HepG2 (cell line): ENCODE results near the gene CSTPP1. TPM values are rescaled to one million over a fixed set of nuclear protein-coding genes. Genes with fewer than 3 reads are reported as not detected.

Source experiments
- CC2D1A ChIP-seq: sonication (generic); formaldehyde crosslinking; IDR thresholded peaks from 2 replicates; pipeline ENCODE4 v1.8.1; 2023; ENCODE audit warnings: mild to moderate bottlenecking, missing genetic modification reagents
- MED8 ChIP-seq: sonication (generic); formaldehyde crosslinking; IDR thresholded peaks from 2 replicates; pipeline ENCODE4 v1.8.1; 2023; ENCODE audit warnings: mild to moderate bottlenecking, missing genetic modification reagents; ENCODE audit not compliant: insufficient replicate concordance
- MEF2D ChIP-seq: sonication (generic); formaldehyde crosslinking; IDR thresholded peaks from 2 replicates; pipeline ENCODE4 v1.5.1; 2020; ENCODE audit warnings: mild to moderate bottlenecking, missing genetic modification reagents
- NFE2L1 ChIP-seq: sonication (generic); formaldehyde crosslinking; IDR thresholded peaks from 2 replicates; pipeline ENCODE4 v1.4.0; 2020; ENCODE audit warnings: missing genetic modification reagents, mild to moderate bottlenecking, borderline replicate concordance
- PPARG ChIP-seq: conservative IDR thresholded peaks from 2 replicates; pipeline ENCODE4 v1.6.1; 2016; ENCODE audit warnings: missing biosample characterization, missing genetic modification reagents
- PREB ChIP-seq: sonication (generic); formaldehyde crosslinking; IDR thresholded peaks from 2 replicates; pipeline ENCODE4 v1.4.0; 2020; ENCODE audit warnings: missing genetic modification reagents
- RFX5 ChIP-seq: IDR thresholded peaks from 2 replicates; pipeline ENCODE4 v1.6.1; 2011; ENCODE audit warnings: low read depth, low read length, improper control_type of control experiment
- SAP130 ChIP-seq: IDR thresholded peaks from 2 replicates; pipeline ENCODE4 v1.6.1; 2016; ENCODE audit warnings: low read depth
- SP5 ChIP-seq: IDR thresholded peaks from 2 replicates; pipeline ENCODE4 v1.6.1; 2016; ENCODE audit warnings: low read depth, borderline replicate concordance
- TSC22D2 ChIP-seq: sonication (generic); formaldehyde crosslinking; IDR thresholded peaks from 2 replicates; pipeline ENCODE4 v1.5.1; 2020; ENCODE audit warnings: missing genetic modification reagents, mild to moderate bottlenecking, borderline replicate concordance
- ZBTB3 ChIP-seq: sonication (generic); formaldehyde crosslinking; IDR thresholded peaks from 2 replicates; pipeline ENCODE4 v1.4.0; 2020; ENCODE audit warnings: low read depth, mild to moderate bottlenecking, moderate library complexity, missing genetic modification reagents, borderline replicate concordance
- ZMYM2 ChIP-seq: sonication (generic); formaldehyde crosslinking; IDR thresholded peaks from 2 replicates; pipeline ENCODE4 v1.8.0; 2022; ENCODE audit warnings: mild to moderate bottlenecking, missing genetic modification reagents
- ZNF180 ChIP-seq: sonication (generic); formaldehyde crosslinking; IDR thresholded peaks from 2 replicates; pipeline ENCODE4 v1.4.0; 2020; ENCODE audit warnings: low read depth, missing genetic modification reagents, borderline replicate concordance
- ZNF224 ChIP-seq: sonication (generic); formaldehyde crosslinking; IDR thresholded peaks from 2 replicates; pipeline ENCODE4 v1.5.0; 2020; ENCODE audit warnings: mild to moderate bottlenecking, missing genetic modification reagents
- ZNF567 ChIP-seq: sonication (generic); formaldehyde crosslinking; IDR thresholded peaks from 2 replicates; pipeline ENCODE4 v1.8.1; 2023; ENCODE audit warnings: mild to moderate bottlenecking, missing genetic modification reagents, borderline replicate concordance
- ZNF720 ChIP-seq: sonication (generic); formaldehyde crosslinking; IDR thresholded peaks from 2 replicates; pipeline ENCODE4 v1.4.0; 2020; ENCODE audit warnings: missing genetic modification reagents
- ZSCAN21 ChIP-seq: sonication (generic); formaldehyde crosslinking; IDR thresholded peaks from 2 replicates; pipeline ENCODE4 v1.8.0; 2022; ENCODE audit warnings: mild to moderate bottlenecking, missing genetic modification reagents, moderate library complexity, borderline replicate concordance
- polyA plus RNA-seq, 8 experiments: library from polyadenylated mRNA; depleted of rRNA in 3 of 8; stranded (reverse) in 7 of 8; unstranded in 1 of 8; fragments of >200 nt; fragmentation: Illumina TruSeq in 4 of 8; extraction: Trizol in 4 of 8; gene quantifications; 2 replicates each; pipeline versions ENCODE4 v1.2.1 to v1.2.3, GENCODE V29; 2011 to 2016; ENCODE audit warnings: low read depth in 4 of 8, missing spikeins in 1 of 8, mixed read lengths in 1 of 8; ENCODE audit not compliant: insufficient read depth in 1 of 8
- total RNA-seq, 5 experiments: library from RNA; depleted of rRNA; stranded (reverse); fragments of >200 nt; fragmentation: Illumina TruSeq; extraction: Trizol; gene quantifications; 2 replicates each; pipeline ENCODE4 v1.2.3, GENCODE V29; 2016; ENCODE audit warnings: low read depth in 1 of 5
- TF ChIP-seq, protein P1 (sequence below): sonication (generic); formaldehyde crosslinking; IDR thresholded peaks from 2 replicates; pipeline ENCODE4 v1.5.0; 2020; ENCODE audit warnings: missing genetic modification reagents
- TF ChIP-seq, protein P2 (sequence below): sonication (generic); formaldehyde crosslinking; IDR thresholded peaks from 2 replicates; pipeline ENCODE4 v1.8.0; 2022; ENCODE audit warnings: missing genetic modification reagents, mild to moderate bottlenecking, moderate library complexity, borderline replicate concordance
- TF ChIP-seq, protein P3 (sequence below): sonication (generic); formaldehyde crosslinking; IDR thresholded peaks from 2 replicates; pipeline ENCODE4 v1.8.0; 2022; ENCODE audit warnings: mild to moderate bottlenecking, missing genetic modification reagents

Gene CSTPP1
- total and polyA plus RNA-seq, 2 of the 13 experiments (the other 11 are each of a cell fraction or from before 2014, with no cell fraction given): 12.3 to 14.6 TPM

DNA sequence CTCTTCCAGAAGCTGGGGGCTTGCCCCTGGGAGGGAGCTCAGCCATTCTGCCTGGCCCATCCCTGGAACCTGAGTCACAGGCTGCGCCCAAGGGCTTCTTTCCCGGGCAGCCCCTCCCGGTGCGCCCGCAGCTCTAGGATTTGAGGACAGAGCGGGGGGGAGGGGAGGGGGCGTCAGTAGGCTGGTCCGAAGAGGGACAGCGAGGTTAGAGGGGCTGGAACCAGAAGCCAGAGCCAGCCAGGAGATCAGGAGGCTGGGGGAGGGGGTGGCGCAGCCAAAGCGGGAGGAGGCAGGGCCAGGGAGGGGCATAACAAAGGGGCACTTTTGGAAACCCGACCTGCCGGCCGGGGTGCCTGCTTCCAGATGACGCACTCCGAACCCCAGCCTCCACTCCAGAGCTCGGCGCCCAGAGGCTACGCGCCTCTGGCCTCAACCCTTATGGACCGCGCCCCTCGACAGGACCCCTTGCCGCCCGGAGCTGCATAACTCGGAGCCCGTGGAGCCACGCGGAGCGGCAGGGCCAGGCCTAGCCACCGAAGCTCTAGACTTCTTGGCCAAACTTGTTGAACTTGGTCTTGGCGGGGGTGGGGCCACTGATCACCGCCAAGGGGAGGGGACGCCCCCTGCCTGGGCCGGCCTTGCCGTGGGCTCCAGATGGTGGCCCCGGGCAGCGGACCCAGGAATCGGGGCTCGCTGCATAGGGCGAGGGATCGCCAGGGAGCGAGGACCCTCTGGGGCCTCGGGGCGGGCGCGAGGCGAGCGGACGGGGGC is 248.9 kb downstream of the CSTPP1 start (continued):
- TF ChIP-seq TSC22D2 (peak; percentile 71; the same call in 1 of the 2 replicates), RFX5 (0 out of 2 replicates have a peak, but pooled peaks have one; percentile 13), ZSCAN21 (CRISPR knock-in tag) (no peak), PPARG (peak; percentile 18; the same call in 1 of the 2 replicates), ZNF180 (CRISPR knock-in tag) (no peak), MEF2D (CRISPR knock-in tag) (peak; percentile 76; the same call in 1 of the 2 replicates), ZNF224 (CRISPR knock-in tag) (0 out of 2 replicates have a peak, but pooled peaks have one; percentile 23), ZMYM2 (CRISPR knock-in tag) (no peak), SP5 (no peak; the same call in 1 of the 2 replicates), PREB (CRISPR knock-in tag) (no peak), ZBTB3 (CRISPR knock-in tag) (no peak), NFE2L1 (CRISPR knock-in tag) (no peak), MED8 (CRISPR knock-in tag) (no peak), ZNF567 (CRISPR knock-in tag) (no peak; the same call in 1 of the 2 replicates), ZNF720 (CRISPR knock-in tag) (no peak), SAP130 (CRISPR knock-in tag) (peak; percentile 36), CC2D1A (CRISPR knock-in tag) (no peak)
- TF ChIP-seq, protein P1, sequence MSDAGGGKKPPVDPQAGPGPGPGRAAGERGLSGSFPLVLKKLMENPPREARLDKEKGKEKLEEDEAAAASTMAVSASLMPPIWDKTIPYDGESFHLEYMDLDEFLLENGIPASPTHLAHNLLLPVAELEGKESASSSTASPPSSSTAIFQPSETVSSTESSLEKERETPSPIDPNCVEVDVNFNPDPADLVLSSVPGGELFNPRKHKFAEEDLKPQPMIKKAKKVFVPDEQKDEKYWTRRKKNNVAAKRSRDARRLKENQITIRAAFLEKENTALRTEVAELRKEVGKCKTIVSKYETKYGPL: no peak
- TF ChIP-seq, protein P2, sequence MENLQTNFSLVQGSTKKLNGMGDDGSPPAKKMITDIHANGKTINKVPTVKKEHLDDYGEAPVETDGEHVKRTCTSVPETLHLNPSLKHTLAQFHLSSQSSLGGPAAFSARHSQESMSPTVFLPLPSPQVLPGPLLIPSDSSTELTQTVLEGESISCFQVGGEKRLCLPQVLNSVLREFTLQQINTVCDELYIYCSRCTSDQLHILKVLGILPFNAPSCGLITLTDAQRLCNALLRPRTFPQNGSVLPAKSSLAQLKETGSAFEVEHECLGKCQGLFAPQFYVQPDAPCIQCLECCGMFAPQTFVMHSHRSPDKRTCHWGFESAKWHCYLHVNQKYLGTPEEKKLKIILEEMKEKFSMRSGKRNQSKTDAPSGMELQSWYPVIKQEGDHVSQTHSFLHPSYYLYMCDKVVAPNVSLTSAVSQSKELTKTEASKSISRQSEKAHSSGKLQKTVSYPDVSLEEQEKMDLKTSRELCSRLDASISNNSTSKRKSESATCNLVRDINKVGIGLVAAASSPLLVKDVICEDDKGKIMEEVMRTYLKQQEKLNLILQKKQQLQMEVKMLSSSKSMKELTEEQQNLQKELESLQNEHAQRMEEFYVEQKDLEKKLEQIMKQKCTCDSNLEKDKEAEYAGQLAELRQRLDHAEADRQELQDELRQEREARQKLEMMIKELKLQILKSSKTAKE (CRISPR knock-in tag): no peak; the same call in 1 of the 2 replicates
- TF ChIP-seq, protein P3, sequence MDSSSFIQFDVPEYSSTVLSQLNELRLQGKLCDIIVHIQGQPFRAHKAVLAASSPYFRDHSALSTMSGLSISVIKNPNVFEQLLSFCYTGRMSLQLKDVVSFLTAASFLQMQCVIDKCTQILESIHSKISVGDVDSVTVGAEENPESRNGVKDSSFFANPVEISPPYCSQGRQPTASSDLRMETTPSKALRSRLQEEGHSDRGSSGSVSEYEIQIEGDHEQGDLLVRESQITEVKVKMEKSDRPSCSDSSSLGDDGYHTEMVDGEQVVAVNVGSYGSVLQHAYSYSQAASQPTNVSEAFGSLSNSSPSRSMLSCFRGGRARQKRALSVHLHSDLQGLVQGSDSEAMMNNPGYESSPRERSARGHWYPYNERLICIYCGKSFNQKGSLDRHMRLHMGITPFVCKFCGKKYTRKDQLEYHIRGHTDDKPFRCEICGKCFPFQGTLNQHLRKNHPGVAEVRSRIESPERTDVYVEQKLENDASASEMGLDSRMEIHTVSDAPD (CRISPR knock-in tag): 0 out of 2 replicates have a peak, but pooled peaks have one; percentile 9
